ENCODE data around the gene SND1. TPM values are rescaled to one million over a fixed set of nuclear protein-coding genes. Genes with fewer than 3 reads are reported as not detected.
"Not testable (repeated sequence)": the region's sequence is repeated elsewhere in the genome, so short reads cannot be mapped to it uniquely, and the experiment has no call there.

SND1 gene
- total RNA-seq, 2 donors from 2014 or later = 146 to 155 TPM

DNA sequence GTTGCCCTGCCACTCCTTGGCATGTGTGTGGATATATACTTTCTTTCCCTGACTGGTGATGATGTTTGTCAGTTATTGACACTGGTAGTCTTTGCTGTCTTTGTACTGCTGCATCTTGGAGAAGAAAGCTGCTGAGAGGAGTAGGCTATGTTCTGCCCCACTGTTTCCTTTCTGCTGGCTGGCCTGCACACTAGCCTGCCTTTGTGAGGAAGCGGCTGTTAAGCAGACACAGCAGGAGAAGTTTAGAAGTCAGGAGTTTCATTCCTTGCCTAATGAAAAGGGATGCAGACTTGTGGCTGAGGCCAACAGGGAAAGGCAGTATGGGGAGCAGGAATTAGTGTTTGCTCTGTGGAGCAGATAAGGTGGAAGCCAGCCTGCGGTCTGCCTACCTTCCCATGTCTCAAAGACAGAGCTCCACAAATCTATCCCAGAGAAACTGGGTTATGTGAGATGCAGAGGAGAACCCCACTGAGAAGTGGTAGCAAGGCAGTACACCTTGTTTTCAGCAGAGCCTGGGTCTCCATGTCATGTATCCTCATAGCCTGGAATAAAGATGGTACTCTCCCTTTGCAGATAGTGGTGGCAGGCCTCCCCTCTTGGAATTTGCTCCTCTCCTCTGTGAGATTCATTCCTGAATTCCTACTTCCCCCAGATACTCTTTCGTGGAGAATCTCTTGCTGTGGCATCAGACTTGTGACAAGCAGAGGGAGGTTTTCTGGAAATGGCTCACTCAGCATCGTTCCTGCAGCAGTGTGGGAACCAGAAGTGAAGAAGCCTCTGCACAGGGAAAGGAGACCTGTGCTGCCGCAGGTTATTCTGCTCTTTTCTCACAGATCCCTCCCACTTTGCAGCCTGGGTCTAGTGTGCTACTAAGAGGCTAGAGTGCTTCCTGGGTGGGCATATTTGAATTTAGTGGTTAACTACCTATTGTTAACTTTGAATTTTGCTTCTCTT, 249.0 kb downstream of the SND1 start:
- ATAC-seq (peak; percentile 63), DNase-seq (peak; percentile 32 to 64 (median 42))
- H3K36me3 ChIP-seq (replicated peaks in 1 of 2; ENCODE audit: insufficient read depth in 1 of 2, low read depth in 2 of 2) = no peaks in the 10 kb centered on the region
- H3K27me3 ChIP-seq = no peaks in the 10 kb centered on the region
- H3K9me3 ChIP-seq = no peaks in the 10 kb centered on the region
- WGBS, 2 donors = 37 to 50% methylated on average over 5 of the region's 5 CpGs
- H3K27ac ChIP-seq = peak overlapping the region in 2 of 4 donors; percentile 29 to 55
- H3K4me1 ChIP-seq = peaks cover 51% of the 10 kb centered on the region
- intact Hi-C loops (cut with DNase I) = no loop called here
- H3K4me3 ChIP-seq = no peak overlapping the region
- no peak for TF ChIP-seq POLR2A (IDR thresholded peaks at IDR 0.05)
- TF ChIP-seq, protein P1, sequence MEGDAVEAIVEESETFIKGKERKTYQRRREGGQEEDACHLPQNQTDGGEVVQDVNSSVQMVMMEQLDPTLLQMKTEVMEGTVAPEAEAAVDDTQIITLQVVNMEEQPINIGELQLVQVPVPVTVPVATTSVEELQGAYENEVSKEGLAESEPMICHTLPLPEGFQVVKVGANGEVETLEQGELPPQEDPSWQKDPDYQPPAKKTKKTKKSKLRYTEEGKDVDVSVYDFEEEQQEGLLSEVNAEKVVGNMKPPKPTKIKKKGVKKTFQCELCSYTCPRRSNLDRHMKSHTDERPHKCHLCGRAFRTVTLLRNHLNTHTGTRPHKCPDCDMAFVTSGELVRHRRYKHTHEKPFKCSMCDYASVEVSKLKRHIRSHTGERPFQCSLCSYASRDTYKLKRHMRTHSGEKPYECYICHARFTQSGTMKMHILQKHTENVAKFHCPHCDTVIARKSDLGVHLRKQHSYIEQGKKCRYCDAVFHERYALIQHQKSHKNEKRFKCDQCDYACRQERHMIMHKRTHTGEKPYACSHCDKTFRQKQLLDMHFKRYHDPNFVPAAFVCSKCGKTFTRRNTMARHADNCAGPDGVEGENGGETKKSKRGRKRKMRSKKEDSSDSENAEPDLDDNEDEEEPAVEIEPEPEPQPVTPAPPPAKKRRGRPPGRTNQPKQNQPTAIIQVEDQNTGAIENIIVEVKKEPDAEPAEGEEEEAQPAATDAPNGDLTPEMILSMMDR (IDR thresholded peaks at IDR 0.05) = no peak

DNA sequence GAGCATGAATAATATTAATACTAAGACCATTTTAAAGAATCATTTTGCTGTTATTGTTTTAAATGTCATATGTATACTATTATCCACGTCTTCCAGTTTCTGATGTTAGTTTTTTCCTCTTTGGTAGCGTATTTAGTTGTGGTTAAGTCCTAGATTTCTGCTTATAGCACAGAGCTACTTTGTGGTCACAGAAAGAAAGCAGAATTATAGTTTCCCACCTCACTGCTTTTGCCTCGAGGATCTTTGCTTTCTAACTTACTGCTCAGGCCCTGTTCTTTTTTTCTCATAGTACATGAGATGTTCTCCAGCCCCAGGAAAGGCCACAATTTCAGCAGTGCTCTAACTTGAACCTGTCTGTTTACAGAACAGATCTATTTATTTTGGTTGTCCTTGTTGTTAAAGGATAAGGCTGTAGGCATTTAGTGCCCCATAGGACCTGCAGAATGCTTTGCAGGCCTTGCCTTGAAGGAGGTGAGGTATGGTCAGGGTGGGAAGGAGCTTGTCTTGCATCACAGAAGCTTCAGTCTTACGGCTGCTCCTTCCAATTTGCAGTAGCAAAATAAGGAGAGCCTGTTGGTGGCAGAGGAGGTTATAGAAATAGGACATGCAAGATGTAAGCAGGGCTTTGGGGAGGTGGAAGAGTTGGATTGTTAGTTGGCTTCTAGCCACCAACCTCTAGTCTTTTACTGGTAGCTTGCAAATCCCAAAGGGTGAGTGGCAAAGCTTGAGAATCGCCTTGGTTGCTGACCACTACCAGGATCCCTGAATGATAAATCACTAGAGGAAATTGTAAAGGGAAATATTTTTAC, 250.1 kb downstream of the SND1 start:
- peaks cover 44% of the 10 kb centered on the region for H3K4me1 ChIP-seq
- H3K9me3 ChIP-seq = no peaks in the 10 kb centered on the region
- DNase-seq (no peak), ATAC-seq (no peak)
- H3K27me3 ChIP-seq = no peaks in the 10 kb centered on the region
- H3K27ac ChIP-seq = peak overlapping the region in 3 of 4 donors; percentile 9 to 55 (median 27)
- TF ChIP-seq, protein P1 (IDR thresholded peaks at IDR 0.05) = no peak
- no peak for TF ChIP-seq POLR2A (IDR thresholded peaks at IDR 0.05)
- intact Hi-C loops (cut with DNase I) = no loop called here
- H3K36me3 ChIP-seq (replicated peaks in 1 of 2; ENCODE audit: insufficient read depth in 1 of 2, low read depth in 2 of 2) = no peaks in the 10 kb centered on the region
- no peak overlapping the region for H3K4me3 ChIP-seq
- WGBS, 2 donors = 48 to 49% methylated on average over 5 of the region's 5 CpGs

DNA sequence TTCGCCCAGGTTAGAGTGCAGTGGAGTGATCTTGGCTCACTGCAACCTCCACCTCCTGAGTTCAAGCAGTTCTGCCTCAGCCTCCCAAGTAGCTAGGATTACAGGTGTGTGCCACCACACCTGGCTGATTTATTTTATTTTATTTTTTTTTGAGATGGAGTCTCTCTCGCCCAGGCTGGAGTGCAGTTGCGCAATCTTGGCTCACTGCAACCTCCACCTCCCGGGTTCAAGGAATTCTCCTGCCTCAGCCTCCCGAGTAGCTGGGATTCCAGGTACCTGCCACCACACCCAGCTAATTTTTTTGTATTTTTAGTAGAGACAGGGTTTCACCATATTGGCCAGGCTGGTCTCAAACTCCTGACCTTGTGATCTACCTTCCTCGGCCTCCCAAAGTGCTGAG, 250.8 kb downstream of the SND1 start:
- H3K9me3 ChIP-seq; ATAC-seq; H3K27me3 ChIP-seq; H3K4me3 ChIP-seq; intact Hi-C loops (cut with DNase I); DNase-seq; H3K36me3 ChIP-seq (replicated peaks in 1 of 2; ENCODE audit: insufficient read depth in 1 of 2, low read depth in 2 of 2): not testable (repeated sequence)
- H3K27ac ChIP-seq = peak overlapping the region in 1 of 4 donors; percentile 15
- 76 to 89% methylated on average over 6 of the region's 6 CpGs for WGBS, 2 donors
- peaks cover 51% of the 10 kb centered on the region for H3K4me1 ChIP-seq

DNA sequence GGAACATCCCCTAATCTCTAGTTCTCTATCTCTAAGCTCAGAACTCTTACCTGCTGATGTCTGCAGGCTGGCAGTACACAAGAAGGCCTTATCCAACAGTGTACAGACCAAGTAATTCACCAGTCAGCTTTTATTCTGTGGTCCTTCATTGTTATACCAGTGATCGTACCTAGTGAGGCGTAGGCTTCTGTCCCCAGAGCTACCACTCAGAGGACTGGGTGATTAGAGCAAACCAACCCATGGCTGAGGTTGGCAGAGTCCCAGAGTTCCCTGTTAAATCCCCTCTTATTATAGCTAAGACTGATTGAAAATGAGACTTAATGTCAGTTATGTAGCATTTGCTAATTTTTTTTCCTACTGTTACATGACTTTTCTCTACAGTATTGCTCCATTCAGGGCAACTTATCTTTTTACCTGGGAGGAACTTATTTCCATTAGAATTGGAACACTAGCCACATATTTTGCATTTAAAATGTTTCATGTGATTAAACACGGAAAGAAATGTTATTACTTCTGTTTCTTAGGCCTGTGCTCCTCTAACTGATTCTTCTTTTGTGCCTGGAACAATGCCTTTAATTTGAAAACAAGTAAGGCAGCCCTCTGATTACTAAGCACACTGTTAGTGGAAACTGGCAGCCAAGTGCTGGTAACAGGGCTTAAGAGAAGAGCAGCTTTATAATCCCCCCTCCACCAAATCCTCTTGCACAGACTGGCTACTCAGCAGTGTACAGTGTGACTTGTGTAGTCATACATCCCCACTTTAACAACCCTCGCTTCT, 252.1 kb downstream of the SND1 start:
- Histone ChIP-seq H3K36me3 (replicated peaks in 1 of 2; ENCODE audit: insufficient read depth in 1 of 2, low read depth in 2 of 2) (no peaks in the 10 kb centered on the region), H3K4me3 (no peak overlapping the region)
- 84 to 89% methylated on average over 4 of the region's 4 CpGs for WGBS, 2 donors

More for the DNA sequence above, 252.1 kb downstream of the SND1 start:
- ATAC-seq (no peak), DNase-seq (no peak)
- TF ChIP-seq, protein P1 (IDR thresholded peaks at IDR 0.05) = no peak
- TF ChIP-seq POLR2A (IDR thresholded peaks at IDR 0.05) = no peak
- peaks cover 61% of the 10 kb centered on the region for H3K4me1 ChIP-seq
- H3K27ac ChIP-seq = no peak overlapping the region
- no peaks in the 10 kb centered on the region for H3K27me3 ChIP-seq
- intact Hi-C loops (cut with DNase I) = no loop called here
- no peaks in the 10 kb centered on the region for H3K9me3 ChIP-seq

Data from body of pancreas (tissue), 4 donors.